ENCODE measurements around the gene HK2.

DNA sequence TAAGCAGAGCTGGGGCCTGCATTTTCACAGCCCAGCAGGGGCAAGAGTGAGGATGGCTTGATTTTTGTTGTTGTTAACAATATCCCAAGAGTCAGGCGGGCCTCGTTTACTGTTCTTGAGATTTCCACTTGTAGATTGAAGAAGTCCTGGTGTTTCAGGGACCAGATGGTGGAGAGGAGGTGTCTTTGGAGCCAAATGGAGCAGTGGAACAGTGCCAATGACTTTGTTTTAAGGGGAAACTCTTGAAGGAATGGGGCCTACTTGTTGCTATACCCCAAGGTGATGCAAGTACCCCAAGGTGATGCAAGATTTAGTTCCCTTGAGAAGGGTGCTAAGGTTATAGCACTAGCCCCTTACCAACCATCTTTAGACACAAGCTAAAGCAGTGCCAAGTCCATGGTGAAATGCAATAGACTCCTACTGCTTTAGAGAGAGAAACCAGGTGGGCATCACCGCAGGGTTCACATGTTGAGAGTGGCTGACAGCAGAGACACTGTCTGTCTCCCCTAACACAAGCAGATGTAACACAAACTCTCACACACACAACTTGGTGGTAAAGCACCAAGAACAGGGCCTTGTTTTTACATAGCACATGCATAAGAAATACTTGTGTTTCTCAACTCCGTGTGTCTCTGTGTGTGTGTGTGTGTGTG, 44.0 kb downstream of the HK2 start:
- no peak for TF ChIP-seq CTCF (IDR thresholded peaks at IDR 0.05)
- no peak for TF ChIP-seq POLR2AphosphoS5 (IDR thresholded peaks at IDR 0.05)
